SK-N-MC (cell line): Measurements from ENCODE around the gene CCDC73.

Experiments used
- EZH2 ChIP-seq: fragments of 200-600 bp; sonication (generic); IDR thresholded peaks from one replicate; pipeline ENCODE4 v1.6.1; 2017; ENCODE audit warnings: antibody characterized with exemption
- FOXP2 ChIP-seq: optimal IDR thresholded peaks from 2 replicates; pipeline ENCODE3; 2011; ENCODE audit warnings: mild to moderate bottlenecking, moderate library complexity; ENCODE audit not compliant: insufficient read depth; ENCODE audit errors: extremely low read length, control extremely low read depth
- POLR2AphosphoS5 ChIP-seq: IDR thresholded peaks from 2 replicates; pipeline ENCODE4 v1.6.1; 2012; ENCODE audit warnings: mild to moderate bottlenecking, low read depth, low read length, borderline replicate concordance

GRCh38 chr11:32704775-32705174 is 89.7 kb downstream of the CCDC73 start:
- no peak for TF ChIP-seq POLR2AphosphoS5
- TF ChIP-seq EZH2, result no peak
- no peak for TF ChIP-seq FOXP2
